GM18907 (cell line): Measurements from ENCODE around the gene CFAP53.
"Not testable (repeated sequence)": the region's sequence is repeated elsewhere in the genome, so short reads cannot be mapped to it uniquely, and the experiment has no call there.

Experiments
- ATAC-seq: cut with Tn5 transposase; IDR thresholded peaks from one replicate; pipeline ENCODE4 v1.9.1; 2021; ENCODE audit warnings: mild to moderate bottlenecking, moderate library complexity; ENCODE audit not compliant: unreplicated experiment

CFAP53 gene

GRCh38 chr18:50266248-50266704, at the start of gene CFAP53:
Gene CFAP53, minus strand, starts transcription at chr18:50266495. Its CDS starts 91 bp downstream, at chr18:50266404.
- peak; percentile 80 for ATAC-seq

DNA sequence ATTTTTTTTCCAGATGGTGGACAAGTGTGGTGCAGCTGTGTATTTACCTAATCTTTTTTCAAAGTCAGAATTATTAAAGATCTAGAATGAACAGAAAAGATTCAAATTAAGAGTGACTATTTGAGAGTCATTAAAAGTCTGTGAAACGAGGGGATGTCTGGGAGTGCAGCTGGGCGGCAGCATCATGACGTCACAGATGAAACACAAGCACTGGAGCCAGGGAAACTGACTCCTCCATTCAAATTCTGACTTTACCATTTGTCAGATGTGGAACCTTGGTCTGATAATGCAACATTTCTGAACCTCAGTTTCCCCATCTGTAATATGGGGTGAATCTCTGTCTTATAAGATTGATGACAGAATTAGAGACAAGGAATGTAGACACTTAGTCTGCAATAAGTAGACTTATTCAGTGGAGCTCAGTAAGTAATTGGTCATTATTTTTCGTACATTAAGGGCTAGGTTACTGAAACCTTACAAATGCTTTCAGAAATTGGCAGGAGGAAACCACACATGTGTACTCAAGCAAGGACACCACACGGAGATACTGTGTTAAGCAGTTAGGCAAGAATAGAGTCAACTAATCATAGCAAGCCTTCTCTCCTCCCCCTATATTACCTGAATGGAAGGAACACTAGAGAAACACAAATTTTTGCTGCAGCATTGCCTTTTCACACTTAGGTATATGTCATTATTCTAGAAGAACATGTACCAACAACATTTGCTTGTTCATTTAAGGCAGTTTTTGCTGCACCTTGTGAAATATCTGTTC, 49.0 kb upstream of the CFAP53 start:
- ATAC-seq = peak; percentile 79

GRCh38 chr18:50313873-50314460, 47.7 kb upstream of the CFAP53 start:
- ATAC-seq = no peak

- peak; percentile 43 for ATAC-seq
These were observed 46.8 kb upstream of the CFAP53 start for GRCh38 chr18:50313031-50313607.

- ATAC-seq = peak; percentile 80
These were observed 46.2 kb upstream of the CFAP53 start for GRCh38 chr18:50312296-50313030.

DNA sequence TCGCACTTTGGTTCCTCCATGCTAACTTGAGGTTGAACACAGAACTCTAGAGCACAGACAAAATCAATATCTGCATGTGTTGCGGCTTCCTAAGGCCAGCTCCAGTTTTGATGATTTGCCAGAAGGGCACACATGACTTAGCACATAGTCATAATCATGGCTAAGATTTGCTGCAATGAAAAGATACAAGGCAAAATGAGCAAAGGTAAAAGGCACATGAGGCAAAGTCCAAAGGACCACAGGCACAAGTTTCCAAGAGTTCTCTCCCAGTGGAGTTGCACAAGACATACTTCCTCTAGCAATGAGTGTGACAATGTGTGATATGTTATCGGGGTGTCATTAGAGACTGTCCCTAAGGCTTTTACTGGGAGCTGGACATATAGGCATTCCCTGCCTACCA, 45.4 kb upstream of the CFAP53 start:
- ATAC-seq = no peak

DNA sequence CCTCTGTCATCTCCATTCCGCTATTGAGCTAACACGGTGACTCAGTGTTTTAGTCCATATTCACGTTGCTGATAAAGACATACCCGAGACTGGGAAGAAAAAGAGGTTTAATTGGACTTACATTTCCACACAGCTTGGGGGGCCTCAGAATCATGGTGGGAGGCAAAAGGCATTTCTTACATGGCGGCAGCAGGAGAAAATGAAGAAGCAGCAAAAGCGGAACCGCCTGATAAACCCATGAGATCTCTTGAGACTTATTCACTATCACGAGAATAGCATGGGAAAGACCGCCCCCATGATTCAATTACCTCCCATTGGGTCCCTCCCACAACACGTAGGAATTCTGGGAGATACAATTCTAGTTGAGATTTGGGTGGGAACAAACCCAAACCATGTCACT, 43.8 kb upstream of the CFAP53 start:
- no peak for ATAC-seq

GRCh38 chr18:50308851-50309250, 42.6 kb upstream of the CFAP53 start:
- not testable (repeated sequence) for ATAC-seq

GRCh38 chr18:50307738-50308470, 41.6 kb upstream of the CFAP53 start:
- ATAC-seq = peak; percentile 93

DNA sequence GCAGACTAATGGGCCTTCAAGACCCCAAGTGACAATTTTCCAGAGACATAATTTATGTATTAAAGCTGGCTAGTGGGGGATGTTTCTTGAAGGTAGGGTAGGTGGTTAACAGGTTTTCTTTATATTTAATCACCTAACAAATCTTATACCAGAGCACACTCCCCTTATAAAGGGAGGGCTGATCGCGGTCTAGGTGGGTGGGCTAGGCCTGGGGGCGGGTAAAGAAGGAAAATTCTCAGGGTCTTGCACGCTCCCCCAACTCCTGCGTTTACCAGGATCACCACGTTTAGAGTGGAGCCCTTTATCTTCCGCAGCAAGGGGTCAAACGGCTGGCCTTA, 41.1 kb upstream of the CFAP53 start:
- ATAC-seq = no peak

DNA sequence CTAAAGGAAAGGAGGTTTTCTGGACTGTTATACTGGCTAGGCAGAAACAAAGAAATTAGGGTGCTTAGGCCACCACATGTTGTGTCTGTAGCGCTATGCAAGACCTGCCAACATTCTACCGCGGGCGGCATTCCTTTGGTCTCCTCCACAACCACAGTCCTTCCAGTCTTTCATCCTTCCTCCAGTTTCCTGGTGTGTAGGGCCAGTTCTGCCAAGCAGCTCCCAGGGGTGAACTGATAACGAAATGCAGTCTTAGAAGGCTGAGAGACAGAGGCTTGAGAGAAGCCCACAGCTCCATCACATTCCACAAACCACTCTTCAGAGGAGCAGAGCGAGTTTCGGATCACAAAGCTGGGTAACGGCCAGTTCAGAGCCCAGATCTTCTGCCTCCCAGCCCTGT, 40.6 kb upstream of the CFAP53 start:
- ATAC-seq = no peak

DNA sequence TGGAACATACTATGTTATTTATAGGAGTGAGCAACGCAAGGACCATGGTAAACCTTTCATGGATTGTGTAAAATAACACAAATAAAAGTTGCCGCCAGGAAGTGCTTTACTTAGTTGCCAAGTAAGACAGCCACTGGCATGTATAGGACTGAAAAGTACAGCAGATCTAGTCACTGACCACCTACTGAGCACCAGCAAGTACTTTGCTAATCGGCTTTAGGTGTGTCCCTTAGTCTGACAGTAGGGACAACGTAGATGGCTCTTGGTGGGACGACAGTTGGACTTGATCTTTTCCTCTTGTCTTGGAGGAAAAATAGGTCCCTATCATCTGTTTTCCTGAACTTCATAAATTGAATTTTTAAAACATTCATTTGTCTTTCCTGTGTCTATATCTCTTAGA, 34.8 kb upstream of the CFAP53 start:
- ATAC-seq = no peak

DNA sequence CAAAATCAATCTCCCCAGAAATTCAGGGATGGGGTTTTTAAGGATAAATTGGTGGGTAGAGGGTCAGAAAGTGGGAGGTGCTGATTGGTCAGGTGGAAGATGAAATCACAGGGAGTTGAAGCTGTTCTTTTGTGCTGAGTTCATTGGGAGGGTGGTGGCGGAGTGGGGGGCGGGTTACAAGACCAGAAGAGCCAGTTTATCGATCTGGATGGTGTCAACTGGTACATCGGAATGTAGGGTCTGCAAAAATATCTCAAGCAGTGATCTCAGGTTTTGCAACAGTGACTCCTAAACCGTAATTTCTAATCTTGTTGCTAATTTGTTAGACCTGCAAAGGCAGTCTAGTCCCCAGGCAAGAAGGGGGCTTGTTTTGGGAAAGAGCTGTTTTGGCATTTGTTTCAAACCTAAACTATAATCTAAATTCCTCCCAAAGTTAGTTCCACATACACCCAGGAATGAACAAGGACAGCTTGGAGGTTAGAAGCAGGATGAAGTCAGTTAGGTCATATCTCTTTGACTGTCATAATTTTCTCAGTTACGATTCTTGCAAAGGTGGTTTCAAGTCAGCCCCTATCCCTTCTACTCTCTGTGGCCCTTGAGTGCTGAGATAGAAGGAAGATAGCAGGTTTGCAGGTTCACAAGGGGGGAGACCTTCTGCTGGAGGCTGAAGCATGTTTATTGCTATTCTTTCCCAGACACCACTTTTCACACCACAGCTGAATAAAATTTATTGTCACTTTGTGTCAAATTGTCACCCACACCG, 33.5 kb upstream of the CFAP53 start:
- ATAC-seq = no peak

DNA sequence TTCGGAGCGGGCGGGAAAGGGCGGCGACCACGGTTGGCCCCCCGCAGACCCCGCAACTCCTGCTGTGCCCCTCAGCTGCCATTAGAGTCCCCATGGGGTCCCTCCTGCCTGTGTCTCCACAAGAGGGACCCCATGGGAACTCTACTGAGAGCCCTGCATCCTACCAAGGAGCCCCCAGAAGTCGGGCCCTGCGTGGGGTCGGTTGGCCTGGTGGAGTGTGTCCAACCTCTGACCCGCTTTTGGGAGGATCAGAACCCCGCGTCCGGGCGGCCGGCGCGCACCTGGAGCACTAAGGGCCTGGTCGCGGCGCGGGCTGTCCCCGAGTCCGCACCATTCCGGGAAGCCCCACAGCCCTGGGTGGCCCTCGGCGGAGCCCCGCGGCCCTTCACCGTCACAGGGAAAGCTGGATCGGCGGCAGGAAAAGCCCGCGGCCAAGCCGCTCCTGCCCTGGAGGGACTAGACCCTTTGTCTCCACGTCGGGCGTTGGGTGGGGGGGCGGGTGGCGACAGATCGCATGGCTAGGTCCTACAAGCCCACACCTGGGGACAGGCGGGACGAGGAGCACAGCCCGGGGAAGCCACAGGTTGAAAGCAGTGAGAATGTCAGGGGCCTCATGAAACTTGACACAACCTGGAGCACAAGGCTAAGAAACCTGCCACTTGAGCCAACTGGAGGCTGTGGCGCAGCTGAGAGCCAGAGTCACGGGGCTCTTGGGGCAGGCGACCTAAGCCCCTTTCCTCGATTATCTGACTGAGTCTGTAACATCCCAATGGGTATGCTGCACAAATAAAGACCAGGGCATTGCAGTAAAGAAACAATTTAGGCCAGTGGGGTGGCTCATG, 32.4 kb upstream of the CFAP53 start:
- ATAC-seq = peak; percentile 4

DNA sequence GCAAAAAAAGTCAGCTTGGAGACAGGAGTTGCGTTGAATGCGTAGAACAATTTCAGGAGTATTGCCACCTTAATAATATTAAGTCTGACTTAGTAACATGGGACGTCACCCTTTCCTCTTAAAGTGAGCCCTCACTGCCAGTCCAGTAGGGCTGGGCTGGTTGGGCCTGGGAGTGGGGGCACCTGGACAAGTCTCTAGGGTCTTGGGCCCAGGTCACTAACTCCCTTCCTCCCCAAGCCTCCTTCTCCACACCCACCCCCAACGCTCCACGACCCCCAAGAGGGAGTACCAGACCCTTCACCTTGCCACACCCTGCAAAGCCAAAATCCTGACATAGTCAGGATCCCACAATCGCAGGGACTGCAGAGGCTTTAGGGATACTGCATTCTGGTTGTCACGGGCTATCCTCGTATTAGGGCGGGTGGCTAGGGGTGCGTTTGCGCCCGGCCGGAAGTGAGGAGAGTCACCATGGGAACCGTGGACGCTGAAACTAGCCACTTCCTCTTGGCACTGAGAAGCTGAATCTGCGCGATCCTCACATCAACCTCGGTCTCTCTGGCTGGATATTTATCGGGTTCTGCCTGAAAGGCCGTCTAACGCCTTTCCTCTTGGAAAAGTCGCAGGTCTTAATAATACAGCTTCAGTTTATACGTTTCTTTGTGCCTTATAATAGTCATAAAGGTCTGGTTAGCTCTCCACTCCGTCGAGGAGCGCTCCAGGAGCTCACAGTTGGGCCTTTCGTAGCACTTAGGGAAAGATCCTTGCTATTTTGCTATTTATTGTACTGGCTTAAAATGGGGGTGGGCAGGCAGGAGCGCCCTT, 31.5 kb upstream of the CFAP53 start:
- ATAC-seq = peak; percentile 99

DNA sequence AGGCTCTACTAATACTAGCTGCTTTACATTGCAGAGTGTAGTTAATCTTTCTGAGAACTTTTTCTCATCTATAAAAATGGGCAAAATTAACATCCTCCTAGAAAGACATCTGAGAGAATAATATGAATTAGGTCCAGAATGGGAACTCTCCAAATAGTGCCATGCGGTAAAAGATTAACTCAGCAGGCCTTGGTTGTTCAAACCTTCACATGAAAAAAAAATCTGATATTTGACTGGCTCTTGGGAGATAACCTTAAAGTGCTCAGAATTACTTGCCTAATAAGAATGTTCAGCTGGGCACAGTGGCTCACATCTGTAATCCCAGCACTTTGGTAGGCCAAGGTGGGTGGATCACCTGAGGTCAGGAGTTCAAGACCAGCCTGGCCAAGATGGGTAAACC, 26.7 kb upstream of the CFAP53 start:
- ATAC-seq = no peak

DNA sequence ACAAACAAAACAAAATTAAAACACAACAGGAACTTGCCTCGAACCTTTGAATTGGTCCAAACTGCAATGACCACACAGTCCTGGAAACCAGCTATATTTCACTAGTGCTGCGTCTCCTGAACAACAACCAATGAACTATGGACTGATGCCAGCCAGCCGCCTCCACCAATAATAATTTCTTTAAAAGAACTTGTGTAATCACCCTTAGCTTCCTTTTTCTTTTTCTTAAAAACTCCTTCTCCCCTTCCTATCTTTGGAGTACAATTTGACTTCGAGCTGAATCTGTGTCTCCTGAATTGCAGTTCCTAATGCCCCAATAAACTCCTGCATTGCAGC, 22.8 kb upstream of the CFAP53 start:
- ATAC-seq = no peak

GRCh38 chr18:50288348-50289107, 22.2 kb upstream of the CFAP53 start:
- ATAC-seq = not testable (repeated sequence)
